NOMO-1 treated with DMSO at 0.1 percent for 48 hours (cell line): ENCODE measurements around the gene CPPED1.
"Not testable (repeated sequence)": the region's sequence is repeated elsewhere in the genome, so short reads cannot be mapped to it uniquely, and the experiment has no call there.

Source experiments
- DNase-seq: peaks from one replicate; lab custom pipeline; 2025; ENCODE audit not compliant: unreplicated experiment; lab: John Stamatoyannopoulos, UW

The CPPED1 gene

DNA sequence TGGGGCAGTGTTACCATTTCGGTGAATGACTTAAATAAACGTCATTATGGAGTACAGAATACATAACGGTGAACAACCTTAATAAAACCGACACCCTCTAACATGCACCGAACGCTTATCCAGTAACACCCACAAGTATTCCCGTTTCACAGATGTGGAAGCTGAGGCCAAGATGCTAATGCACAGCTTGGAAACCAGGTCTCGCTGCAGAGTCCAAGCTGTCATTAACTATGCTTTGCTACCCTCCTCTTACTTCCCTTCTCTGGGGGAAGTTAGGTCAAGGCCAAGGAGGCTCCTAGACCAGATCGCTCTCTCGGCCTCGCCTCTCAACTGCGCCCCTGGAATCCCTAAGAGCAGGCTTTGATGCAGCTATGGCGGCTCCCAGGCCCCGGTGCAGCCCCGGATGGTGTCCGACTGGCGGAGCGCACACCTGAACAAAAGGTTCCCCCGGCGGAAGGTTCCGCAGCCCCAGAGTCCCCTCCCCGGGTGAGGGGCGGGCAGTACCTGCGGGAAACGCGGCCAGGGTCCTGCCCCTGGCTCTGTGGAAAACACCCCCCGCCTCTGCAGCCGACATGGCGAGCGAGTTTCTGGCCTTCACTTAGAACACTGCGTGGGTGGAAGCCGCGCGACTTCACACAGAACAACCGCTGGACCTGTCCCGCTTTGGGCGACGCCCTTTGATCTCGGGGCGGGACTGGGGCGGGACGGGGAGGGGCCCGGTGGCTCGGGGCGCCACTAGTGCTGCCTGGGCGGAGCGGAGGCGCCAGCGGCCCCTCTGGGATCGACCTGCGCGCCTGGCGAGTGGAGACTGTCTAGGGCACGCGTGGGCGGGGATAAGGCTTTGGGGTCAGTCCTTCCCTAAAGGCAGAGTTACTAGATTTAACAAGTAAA lies at the start of gene CPPED1:
Gene CPPED1 (minus strand): TSS at position 685 of the 891 bp plus-strand sequence. CDS start 111 bp downstream, at position 574.
- DNase-seq: peak; percentile 89

DNA sequence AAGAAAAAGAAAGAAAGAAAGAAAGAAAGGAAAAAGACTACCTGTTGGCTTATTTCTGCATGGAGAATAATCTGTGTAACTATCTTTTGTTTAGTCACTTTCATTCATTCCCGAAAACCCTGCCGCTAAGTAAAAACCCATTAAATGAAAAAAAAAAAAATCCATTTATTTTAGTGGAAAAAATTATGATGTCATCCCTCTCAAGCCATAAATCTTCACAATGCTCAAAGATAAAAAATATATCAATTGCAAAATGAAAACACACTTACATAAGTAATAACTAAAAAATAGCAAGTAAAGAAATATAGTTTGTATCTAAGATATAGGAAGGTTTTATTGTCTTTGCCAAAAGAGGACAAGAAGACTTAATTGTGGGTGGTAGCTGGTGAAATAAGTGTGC lies 46.5 kb upstream of the CPPED1 start:
- no peak for DNase-seq

GRCh38 chr16:12846592-12846991 lies 42.9 kb upstream of the CPPED1 start:
- no peak for DNase-seq

DNA sequence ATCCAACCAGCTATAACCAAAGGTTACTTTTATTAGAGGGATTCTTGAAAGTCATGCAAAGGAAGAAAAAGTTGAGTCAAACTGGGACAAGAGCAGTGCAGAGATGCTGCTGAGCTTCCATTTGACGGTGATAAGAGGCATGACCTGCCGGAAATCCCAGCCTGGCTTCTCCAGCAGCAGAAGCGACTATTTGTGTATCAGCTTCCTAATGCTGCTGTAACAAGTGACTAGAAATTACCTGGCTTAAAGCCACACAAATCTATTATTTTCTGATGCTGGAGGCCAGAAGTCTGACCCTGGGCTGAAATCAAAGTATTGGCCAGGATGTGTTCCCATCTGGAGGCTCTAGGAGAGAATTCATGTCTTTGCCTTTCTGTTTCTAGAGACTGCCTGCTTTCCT lies 41.6 kb upstream of the CPPED1 start:
- DNase-seq: no peak

- peak; percentile 40 for DNase-seq
Observed at GRCh38 chr16:12837756-12838155, 34.1 kb upstream of the CPPED1 start.

DNA sequence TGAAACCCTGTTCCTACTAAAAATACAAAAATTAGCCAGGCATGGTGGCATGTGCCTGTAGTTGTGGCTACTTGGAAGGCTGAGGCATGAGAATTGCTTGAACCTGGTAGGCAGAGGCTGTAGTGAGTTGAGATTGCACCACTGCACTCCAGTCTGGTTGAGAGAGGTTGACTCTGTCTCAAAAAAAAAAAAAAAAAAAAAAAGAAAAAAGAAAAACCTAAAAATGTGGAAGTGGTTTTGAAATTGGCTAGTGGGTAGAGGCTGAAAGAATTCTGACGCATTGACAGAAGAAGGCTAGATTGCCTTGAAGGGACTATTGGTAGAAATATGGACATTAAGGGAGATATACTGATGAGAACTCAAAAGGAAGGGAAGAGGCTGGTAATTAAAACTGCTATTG lies 33.6 kb upstream of the CPPED1 start:
- peak; percentile 45 for DNase-seq

GRCh38 chr16:12833926-12834325 lies 30.2 kb upstream of the CPPED1 start:
- DNase-seq: no peak

GRCh38 chr16:12829096-12829888 lies 25.6 kb upstream of the CPPED1 start:
- DNase-seq: no peak

DNA sequence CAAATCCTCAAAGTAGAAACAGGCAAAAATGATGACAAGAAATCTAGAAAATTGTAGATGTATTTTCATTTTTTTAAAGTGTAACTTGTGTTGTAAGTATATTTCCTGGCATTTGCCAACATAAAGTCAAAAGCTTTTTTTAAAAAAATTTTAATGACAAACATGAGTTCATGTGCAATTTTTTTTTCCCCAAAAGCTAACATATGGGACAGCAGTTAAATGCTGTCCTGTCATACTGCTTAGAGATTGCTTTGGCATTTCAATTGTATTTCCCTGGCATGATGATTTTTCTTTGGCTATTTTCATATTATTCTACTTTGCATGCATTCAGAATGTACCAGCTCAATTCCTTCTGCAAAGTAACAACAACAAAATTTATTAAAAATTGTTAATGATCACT lies 24.5 kb upstream of the CPPED1 start:
- DNase-seq: no peak

- DNase-seq: no peak
Observed at GRCh38 chr16:12826559-12826958, 22.9 kb upstream of the CPPED1 start.

DNA sequence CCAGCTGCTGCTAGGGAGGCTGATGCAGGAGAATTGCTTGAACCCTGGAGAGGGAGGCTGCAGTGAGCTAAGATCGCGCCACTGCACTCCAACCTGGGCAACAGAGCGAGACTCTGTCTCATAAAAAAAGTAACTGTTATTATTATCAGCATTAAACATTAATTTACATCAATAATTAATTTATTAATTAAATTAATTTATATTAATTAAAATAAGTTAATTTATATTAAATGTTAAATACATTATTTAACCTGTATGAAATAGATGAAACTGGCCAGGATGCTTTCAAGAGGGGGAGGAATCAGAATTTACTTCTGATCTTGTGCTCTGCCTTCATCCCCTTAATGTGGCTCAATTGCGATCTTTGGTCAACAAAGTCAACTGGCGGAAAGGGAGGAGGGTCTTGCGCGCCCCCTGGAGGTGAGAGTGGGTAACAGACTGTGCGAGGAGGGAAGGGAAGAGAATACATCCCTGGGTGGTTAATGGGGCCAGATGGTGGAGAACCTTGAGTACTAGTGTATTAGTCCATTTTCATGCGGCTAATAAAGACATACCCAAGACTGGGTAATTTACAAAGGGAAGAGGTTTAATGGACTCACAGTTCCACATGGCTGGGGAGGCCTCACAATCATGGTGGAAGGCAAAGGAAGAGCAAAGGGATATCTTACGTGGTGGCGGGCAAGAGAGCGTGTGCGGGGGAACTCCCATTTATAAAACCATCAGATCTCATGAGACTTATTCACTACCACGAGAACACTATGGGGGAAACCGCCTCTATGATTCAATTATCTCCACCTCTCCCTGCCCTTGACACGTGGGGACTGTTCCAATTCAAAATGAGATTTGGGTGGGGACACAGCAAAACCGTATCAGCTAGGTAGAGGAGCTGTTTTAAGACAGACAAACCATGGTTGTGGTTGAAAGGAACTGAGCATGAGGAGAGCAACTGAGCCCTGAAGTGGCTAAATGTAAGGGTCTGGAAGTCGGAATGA lies 15.7 kb upstream of the CPPED1 start:
- DNase-seq: peak; percentile 62

DNA sequence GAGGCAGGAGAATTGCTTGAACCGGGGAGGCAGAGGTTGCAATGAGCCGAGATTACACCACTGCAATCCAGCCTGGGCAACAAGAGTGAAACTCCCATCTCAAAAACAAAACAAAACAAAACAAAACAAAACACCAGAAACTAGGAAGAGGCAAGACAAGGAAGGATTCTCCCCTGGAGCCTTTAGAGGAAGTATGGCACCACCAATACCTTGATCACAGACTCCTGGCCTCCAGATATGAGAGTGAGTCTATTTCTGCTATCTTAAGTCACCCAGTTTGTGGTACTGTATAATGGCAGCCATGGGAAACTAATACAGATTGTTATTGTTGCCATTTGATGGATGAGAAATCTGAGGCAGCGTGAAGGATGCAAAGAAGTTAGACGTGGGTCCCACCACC lies 14.6 kb upstream of the CPPED1 start:
- DNase-seq: no peak

GRCh38 chr16:12816791-12817214 lies 13.1 kb upstream of the CPPED1 start:
- DNase-seq: peak; percentile 11

DNA sequence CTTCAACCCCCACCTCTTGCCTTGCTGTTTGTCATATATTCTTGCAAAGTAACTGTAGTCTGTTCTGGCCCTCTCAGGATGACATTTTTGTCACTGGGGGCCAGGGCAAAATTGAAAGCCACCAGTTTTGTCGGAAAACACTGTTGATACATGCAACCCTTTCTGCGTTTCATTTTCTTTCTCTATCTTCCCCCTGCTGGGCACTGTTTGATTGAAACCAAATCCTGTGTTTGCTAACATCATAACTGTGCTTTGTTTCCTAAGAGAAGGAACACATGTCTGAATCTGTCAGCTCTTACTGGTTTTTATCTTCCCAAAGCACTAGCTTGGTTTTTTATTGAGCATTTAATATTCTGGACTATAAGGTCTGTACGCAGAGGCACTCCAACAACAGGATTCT lies 11.7 kb upstream of the CPPED1 start:
- no peak for DNase-seq

DNA sequence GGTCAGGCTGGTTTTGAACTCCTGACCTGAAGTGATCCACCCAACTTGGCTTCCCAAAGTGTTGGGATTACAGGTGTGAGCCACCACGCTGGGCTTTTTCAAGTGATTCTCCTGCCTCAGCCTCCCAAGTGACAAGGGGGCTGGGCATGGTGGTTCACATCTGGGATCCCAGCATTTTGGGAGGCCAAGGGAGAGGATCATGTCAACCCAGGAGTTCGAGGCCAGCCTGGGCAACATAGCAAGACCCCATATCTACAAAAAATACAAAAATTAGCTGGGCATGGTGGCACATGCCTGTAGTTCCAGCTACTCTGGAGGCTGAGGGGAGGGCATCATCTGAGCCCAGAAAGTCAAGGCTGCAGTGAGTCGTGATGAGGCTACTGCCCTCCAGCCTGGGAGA lies 10.0 kb upstream of the CPPED1 start:
- DNase-seq: not testable (repeated sequence)

GRCh38 chr16:12813321-12813720 lies 9.6 kb upstream of the CPPED1 start:
- DNase-seq: not testable (repeated sequence)

DNA sequence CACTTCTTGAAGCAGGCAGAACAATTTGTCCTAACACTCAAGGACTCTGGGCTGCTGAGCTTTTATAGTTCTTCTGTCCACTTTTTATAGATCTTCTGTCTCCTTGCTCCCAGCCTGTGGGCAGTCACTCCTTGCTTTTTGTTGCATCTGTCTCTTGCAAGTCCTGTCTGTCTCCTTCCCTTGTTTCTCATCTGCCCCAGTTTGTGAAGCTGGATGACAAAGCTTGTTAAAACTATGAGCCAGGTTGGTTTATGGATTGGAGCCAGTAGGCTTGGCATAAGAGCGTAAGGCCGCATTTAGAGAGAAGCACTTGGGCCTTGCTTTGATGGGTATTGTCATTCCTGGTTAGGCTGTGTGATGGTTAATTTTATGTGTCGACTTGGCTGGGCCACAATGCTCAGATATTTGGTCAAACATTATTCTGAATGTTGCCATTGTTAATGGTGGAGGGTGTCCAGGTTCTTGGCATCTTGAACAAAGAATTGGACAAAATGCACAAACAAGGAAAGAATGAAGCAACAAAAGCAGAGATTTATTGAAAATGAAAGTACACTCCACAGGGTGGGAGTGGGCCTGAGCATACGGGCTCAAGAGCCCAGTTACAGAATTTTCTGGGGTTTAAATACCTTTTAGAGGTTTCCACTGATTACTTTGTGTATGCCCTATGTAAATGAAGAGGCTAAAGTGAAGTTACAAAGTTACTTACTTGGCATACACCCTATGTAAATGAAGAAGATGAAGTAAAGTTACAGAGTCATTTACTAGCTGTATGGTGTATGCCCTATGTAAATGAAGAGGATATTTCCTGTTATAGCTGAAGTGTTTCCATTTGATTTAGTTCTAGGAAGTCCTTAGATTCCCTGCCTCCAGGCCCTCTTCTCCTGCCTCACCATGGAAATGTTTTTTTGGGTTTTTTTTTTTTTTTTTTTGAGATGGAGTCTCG lies 8.0 kb upstream of the CPPED1 start:
- DNase-seq: no peak

GRCh38 chr16:12805066-12805465 lies 1.4 kb upstream of the CPPED1 start:
- no peak for DNase-seq

DNA sequence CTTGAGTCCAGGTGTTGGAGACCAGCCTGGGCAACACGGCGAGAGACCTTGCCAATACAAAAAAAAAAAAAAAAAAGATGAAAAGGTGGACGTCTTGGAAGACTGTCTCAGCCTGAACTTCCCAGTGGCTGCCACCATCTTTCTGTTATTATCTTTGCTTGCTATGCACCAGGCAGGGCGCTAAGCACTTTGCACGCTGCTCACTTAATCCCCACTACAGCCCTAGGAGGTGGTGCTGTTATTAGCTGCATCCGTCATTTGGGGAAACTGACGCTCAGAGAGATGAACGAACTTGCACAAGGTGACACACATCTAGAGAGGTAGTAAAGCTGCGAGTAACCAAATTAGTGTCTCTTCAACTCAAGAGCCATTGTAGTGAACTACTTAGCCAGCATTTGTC lies 708 bp upstream of the CPPED1 start:
- no peak for DNase-seq

- no peak for DNase-seq
Observed at GRCh38 chr16:12802661-12803060, 1.0 kb downstream of the CPPED1 start.
